Measurements from ENCODE around the gene LIMK1.

The LIMK1 gene

GRCh38 chr7:74130518-74130917, 46.9 kb downstream of the LIMK1 start:
- Histone ChIP-seq H3K9me3 (replicated peaks; ENCODE audit: insufficient read depth, low read length) (no peaks in the 10 kb centered on the region), H3K27me3 (replicated peaks; ENCODE audit: insufficient read depth, low read length) (no peaks in the 10 kb centered on the region), H4K20me1 (ENCODE audit: insufficient read depth, low read length) (no peaks in the 10 kb centered on the region), H3K79me2 (ENCODE audit: low read length) (no peaks in the 10 kb centered on the region), H3K4me3 (ENCODE audit: low read length) (no peak overlapping the region), H3K4me1 (ENCODE audit: low read length) (no peaks in the 10 kb centered on the region), H3K27ac (ENCODE audit: low read length) (no peak overlapping the region), H3K4me2 (ENCODE audit: low read depth, low read length) (no peak overlapping the region), H2AFZ (ENCODE audit: low read length) (no peak overlapping the region), H3K36me3 (replicated peaks; ENCODE audit: insufficient read depth, low read length) (no peaks in the 10 kb centered on the region), H3F3A (ENCODE audit: insufficient read depth, low read length) (no peaks in the 10 kb centered on the region), H3K9me2 (replicated peaks; ENCODE audit: insufficient read depth, low read length) (no peaks in the 10 kb centered on the region), H3K9ac (ENCODE audit: low read length) (no peak overlapping the region)
- DNase-seq, result no peak
- no peak for TF ChIP-seq EZH2phosphoT487 (IDR thresholded peaks at IDR 0.05; ENCODE audit: low read length)
- TF ChIP-seq CTCF (IDR thresholded peaks at IDR 0.05; ENCODE audit: low read length), result no peak
- no peak for TF ChIP-seq EZH2 (optimal IDR thresholded peaks at IDR 0.05; ENCODE audit: low read depth, low read length)

GRCh38 chr7:74134117-74134620, 50.6 kb downstream of the LIMK1 start:
- Histone ChIP-seq H3K9ac (ENCODE audit: low read length) (no peak overlapping the region), H3K4me3 (ENCODE audit: low read length) (no peak overlapping the region), H3K27me3 (replicated peaks; ENCODE audit: insufficient read depth, low read length) (no peaks in the 10 kb centered on the region), H3K36me3 (replicated peaks; ENCODE audit: insufficient read depth, low read length) (no peaks in the 10 kb centered on the region), H3K79me2 (ENCODE audit: low read length) (no peaks in the 10 kb centered on the region), H3K9me3 (replicated peaks; ENCODE audit: insufficient read depth, low read length) (no peaks in the 10 kb centered on the region), H2AFZ (ENCODE audit: low read length) (no peak overlapping the region), H3F3A (ENCODE audit: insufficient read depth, low read length) (no peaks in the 10 kb centered on the region), H3K4me1 (ENCODE audit: low read length) (no peaks in the 10 kb centered on the region), H3K9me2 (replicated peaks; ENCODE audit: insufficient read depth, low read length) (no peaks in the 10 kb centered on the region), H3K4me2 (ENCODE audit: low read depth, low read length) (no peak overlapping the region), H4K20me1 (ENCODE audit: insufficient read depth, low read length) (no peaks in the 10 kb centered on the region), H3K27ac (ENCODE audit: low read length) (no peak overlapping the region)
- no peak for DNase-seq
- TF ChIP-seq EZH2 (optimal IDR thresholded peaks at IDR 0.05; ENCODE audit: low read depth, low read length) (no peak), EZH2phosphoT487 (IDR thresholded peaks at IDR 0.05; ENCODE audit: low read length) (no peak), CTCF (IDR thresholded peaks at IDR 0.05; ENCODE audit: low read length) (no peak)

GRCh38 chr7:74138334-74138867, 54.8 kb downstream of the LIMK1 start:
- no peak for TF ChIP-seq CTCF (IDR thresholded peaks at IDR 0.05; ENCODE audit: low read length)
- no peak for TF ChIP-seq EZH2phosphoT487 (IDR thresholded peaks at IDR 0.05; ENCODE audit: low read length)
- TF ChIP-seq EZH2 (optimal IDR thresholded peaks at IDR 0.05; ENCODE audit: low read depth, low read length), result no peak
- Histone ChIP-seq H3F3A (ENCODE audit: insufficient read depth, low read length) (no peaks in the 10 kb centered on the region), H4K20me1 (ENCODE audit: insufficient read depth, low read length) (no peaks in the 10 kb centered on the region), H3K27me3 (replicated peaks; ENCODE audit: insufficient read depth, low read length) (no peaks in the 10 kb centered on the region), H3K4me1 (ENCODE audit: low read length) (no peaks in the 10 kb centered on the region), H3K36me3 (replicated peaks; ENCODE audit: insufficient read depth, low read length) (no peaks in the 10 kb centered on the region), H3K9ac (ENCODE audit: low read length) (no peak overlapping the region), H3K4me2 (ENCODE audit: low read depth, low read length) (no peak overlapping the region), H3K9me3 (replicated peaks; ENCODE audit: insufficient read depth, low read length) (no peaks in the 10 kb centered on the region), H2AFZ (ENCODE audit: low read length) (no peak overlapping the region), H3K4me3 (ENCODE audit: low read length) (no peak overlapping the region), H3K79me2 (ENCODE audit: low read length) (no peaks in the 10 kb centered on the region), H3K27ac (ENCODE audit: low read length) (no peak overlapping the region), H3K9me2 (replicated peaks; ENCODE audit: insufficient read depth, low read length) (no peaks in the 10 kb centered on the region)
- no peak for DNase-seq
